ENCODE data around the gene PTPN6. TPM values are rescaled to one million over a fixed set of nuclear protein-coding genes. Genes with fewer than 3 reads are reported as not detected.

Gene PTPN6
- total and polyA plus RNA-seq, 2 of the 8 experiments (the other 6 are each of a cell fraction or from before 2014, with no cell fraction given): 16.3 to 28.4 TPM

DNA sequence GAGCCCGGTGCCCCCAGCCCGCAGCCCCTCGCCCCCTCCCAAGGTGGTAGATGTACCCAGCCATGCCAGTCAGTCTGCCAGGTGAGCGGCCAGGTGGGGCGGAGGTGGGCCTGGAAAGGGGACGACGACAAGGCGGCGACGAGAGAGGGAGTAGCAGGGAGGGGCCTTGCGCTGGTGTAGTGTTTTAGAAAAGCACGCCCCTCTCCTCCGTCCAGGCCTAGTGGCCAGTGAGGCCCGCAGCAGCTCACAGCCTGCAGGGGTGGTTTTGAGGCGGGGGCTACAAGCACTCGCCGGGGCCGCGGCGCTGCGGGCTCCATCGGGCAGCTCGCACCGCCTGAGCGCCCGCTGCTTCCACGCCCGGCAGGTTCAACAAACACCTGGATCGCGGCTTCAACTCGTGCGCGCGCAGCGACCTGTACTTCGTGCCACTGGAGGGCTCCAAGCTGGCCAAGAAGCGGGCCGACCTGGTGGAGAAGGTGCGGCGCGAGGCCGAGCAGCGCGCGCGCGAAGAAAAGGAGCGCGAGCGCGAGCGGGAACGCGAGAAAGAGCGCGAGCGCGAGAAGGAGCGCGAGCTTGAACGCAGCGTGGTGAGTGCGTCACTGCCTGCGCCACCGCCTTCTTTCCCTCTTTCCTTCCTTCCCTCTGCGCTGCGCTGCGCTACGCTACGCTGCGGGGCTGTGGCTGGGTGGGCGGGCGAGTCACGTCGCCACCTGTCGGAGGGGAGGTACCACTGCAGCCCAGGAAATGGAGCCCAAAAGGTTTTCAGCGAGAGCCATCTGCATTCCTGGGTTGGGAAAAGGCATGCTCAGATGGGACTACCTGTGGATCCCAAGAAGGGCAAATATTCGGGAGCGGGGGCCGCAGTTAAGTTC is 13.4 kb upstream of the PTPN6 start:
- no peaks in the 10 kb centered on the region for H3K9me3 ChIP-seq (ENCODE audit: insufficient read depth in 2 of 2, low read depth in 1 of 2, low read length in 1 of 2)
- peak; percentile 90 for FAIRE-seq
- peak overlapping the region; percentile 25 for H2BK120ac ChIP-seq (replicated peaks; ENCODE audit: low read depth, low read length)
- H3K4me2 ChIP-seq (ENCODE audit: insufficient read depth in 1 of 2, low read depth in 2 of 2, low read length in 2 of 2): peak overlapping the region; percentile 46 to 71
- peak overlapping the region; percentile 78 to 95 (median 86) for H3K9ac ChIP-seq (replicated peaks in 1 of 4; ENCODE audit: extremely low read depth in 1 of 4, low read depth in 3 of 4, low read length in 3 of 4)
- no peak overlapping the region for H3K14ac ChIP-seq (ENCODE audit: insufficient read length)
- H4K8ac ChIP-seq (ENCODE audit: extremely low read depth, insufficient read depth, low read length): peak overlapping the region; percentile 96; the same call in 1 of the 2 replicates
- H3K18ac ChIP-seq (ENCODE audit: extremely low read depth, low read length): peak overlapping the region; percentile 85
- H2BK15ac ChIP-seq (ENCODE audit: low read length): no peak overlapping the region; the same call in 1 of the 2 replicates
- H2BK5ac ChIP-seq (ENCODE audit: low read depth, low read length): peak overlapping the region; percentile 79
- H3K27me3 ChIP-seq (replicated peaks in 1 of 4; ENCODE audit: control insufficient read depth in 3 of 4, extremely low read depth in 1 of 4, insufficient read depth in 3 of 4, low read length in 3 of 4): no peaks in the 10 kb centered on the region
- DNase-seq (ENCODE audit: low read depth in 1 of 2, low spot score in 2 of 2): peak in 1 of 2 experiments; percentile 93
- peaks cover 4% of the 10 kb centered on the region; the same call in 1 of the 2 replicates for H3K23me2 ChIP-seq (ENCODE audit: low read depth, low read length)
- peak overlapping the region; percentile 42 to 69 (median 58) for H3K4me3 ChIP-seq (ENCODE audit: extremely low read depth in 1 of 4, insufficient read depth in 2 of 4, low read depth in 3 of 4, low read length in 4 of 4)
- peak overlapping the region; percentile 88 for H4K91ac ChIP-seq (replicated peaks; ENCODE audit: insufficient read length, low read length)
- H4K5ac ChIP-seq (ENCODE audit: insufficient read length, low read depth, low read length): peak overlapping the region; percentile 85
- 2% methylated on average over 66 of the region's 80 CpGs; no CpG with 5 or more reads in 1 of the 2 experiments for WGBS, 2 experiments (ENCODE audit: extremely low coverage in 1 of 2, insufficient coverage in 1 of 2, insufficient read length in 1 of 2, insufficient replicate concordance in 2 of 2, low coverage in 1 of 2, low lambda C conversion rate in 2 of 2, missing lambda C conversion rate in 1 of 2)
- peaks cover 7% of the 10 kb centered on the region; the same call in 1 of the 2 replicates for H3K79me1 ChIP-seq (ENCODE audit: low read depth, low read length)
- peaks cover 8 to 10% of the 10 kb centered on the region in 2 experiments for H4K20me1 ChIP-seq (replicated peaks in 1 of 2; ENCODE audit: control insufficient read depth in 1 of 2, insufficient read depth in 2 of 2, low read length in 2 of 2)
- H3K79me2 ChIP-seq (ENCODE audit: control insufficient read depth in 1 of 2, insufficient read depth in 2 of 2, low read length in 2 of 2): peaks cover 0 to 3% of the 10 kb centered on the region in 2 experiments; a peak in 2 of 4 replicates
- peak overlapping the region; percentile 65 for H3K56ac ChIP-seq (replicated peaks; ENCODE audit: insufficient read length, low read depth, low read length)
- ChIA-PET CTCF (ENCODE audit: partially characterized antibody) (interaction anchor here (0.6 to 20.2 kb wide), 18 partner anchors 12 to 624 kb away, joined by 3 to 253 read pairs (median 3); partner anchors contain the start of genes ATN1, SPSB2 and TPI1), POLR2A (ENCODE audit: partially characterized antibody) (interaction anchor here (0.6 to 44.0 kb wide), 14 partner anchors 4 to 245 kb away, joined by 3 to 1596 read pairs (median 4); partner anchors contain the start of genes ATN1, C12orf57, CDCA3 and EMG1)
- H2BK20ac ChIP-seq (ENCODE audit: low read length): no peak overlapping the region
- no peak overlapping the region for H3K4ac ChIP-seq (replicated peaks; ENCODE audit: insufficient read length, low read depth, low read length)
- peaks cover 14 to 48% (median 31%) of the 10 kb centered on the region in 4 experiments for H3K36me3 ChIP-seq (ENCODE audit: control insufficient read depth in 2 of 4, insufficient read depth in 4 of 4, low read length in 3 of 4)
- H3K23ac ChIP-seq (ENCODE audit: insufficient read length): no peak overlapping the region
- 0 out of 2 replicates have a peak overlapping the region, but pooled peaks have one; percentile 55 for H2BK12ac ChIP-seq (ENCODE audit: low read depth, low read length)
- no peak overlapping the region for H2AFZ ChIP-seq (ENCODE audit: low read length)
- H3K4me1 ChIP-seq (replicated peaks in 1 of 4; ENCODE audit: control insufficient read depth in 3 of 4, insufficient read depth in 4 of 4, low read length in 3 of 4): peaks cover 0 to 13% (median 5%) of the 10 kb centered on the region in 4 experiments; a peak in 5 of 7 replicates
- H2AK5ac ChIP-seq (ENCODE audit: low read depth, low read length): no peak overlapping the region
- peak overlapping the region; percentile 90 for H3K27ac ChIP-seq (ENCODE audit: low read depth, low read length)
- TF ChIP-seq TAF7 (optimal IDR thresholded peaks at IDR 0.05; ENCODE audit: borderline replicate concordance, low read depth, low read length) (peak; percentile 86), TAF1 (IDR thresholded peaks at IDR 0.05; ENCODE audit: low read depth, low read length) (peak; percentile 83), RAD21 (IDR thresholded peaks at IDR 0.05 in 1 of 2, conservative IDR thresholded peaks at IDR 0.05 in 1 of 2; ENCODE audit: low read depth in 2 of 2, low read length in 2 of 2) (peak; percentile 51 to 53; a peak in 3 of 4 replicates), EZH2 (IDR thresholded peaks at IDR 0.05; ENCODE audit: low read depth, low read length, severe bottlenecking) (no peak), POLR2AphosphoS5 (IDR thresholded peaks at IDR 0.05; ENCODE audit: low read depth, low read length) (peak; percentile 95), MAFK (IDR thresholded peaks at IDR 0.05; ENCODE audit: low read depth, low read length) (no peak), CHD1 (IDR thresholded peaks at IDR 0.05; ENCODE audit: low read depth, low read length) (no peak), HDAC6 (IDR thresholded peaks at IDR 0.05; ENCODE audit: low read depth, low read length) (no peak), SIX5 (IDR thresholded peaks at IDR 0.05; ENCODE audit: low read depth, low read length) (no peak), ZNF274 (IDR thresholded peaks at IDR 0.05; ENCODE audit: borderline replicate concordance, extremely low read depth, low read length) (no peak)
